NCI-H2107 (cell line): ENCODE measurements around the gene CCDC116.
"Not testable (repeated sequence)": the region's sequence is repeated elsewhere in the genome, so short reads cannot be mapped to it uniquely, and the experiment has no call there.

Experiments used
- DNase-seq: peaks from one replicate; lab custom pipeline; 2025; lab: John Stamatoyannopoulos, UW

Gene CCDC116

GRCh38 chr22:21631025-21631424, 1.5 kb upstream of the CCDC116 start:
- DNase-seq, result no peak

- DNase-seq, result no peak
Observed at GRCh38 chr22:21632931-21633330, 371 bp downstream of the CCDC116 start.

GRCh38 chr22:21633481-21633880, 921 bp downstream of the CCDC116 start:
- DNase-seq, result no peak

GRCh38 chr22:21634081-21634480, 1.5 kb downstream of the CCDC116 start:
- no peak for DNase-seq

- no peak for DNase-seq
Observed at GRCh38 chr22:21634844-21635243, 2.3 kb downstream of the CCDC116 start.

GRCh38 chr22:21635771-21636510, 3.4 kb downstream of the CCDC116 start:
- DNase-seq, result no peak

- no peak for DNase-seq
Observed at GRCh38 chr22:21636629-21637218, 4.2 kb downstream of the CCDC116 start.

GRCh38 chr22:21637450-21637849, 4.9 kb downstream of the CCDC116 start:
- not testable (repeated sequence) for DNase-seq

- DNase-seq, result no peak
Observed at GRCh38 chr22:21639359-21639758, 6.8 kb downstream of the CCDC116 start.

- DNase-seq, result no peak
Observed at GRCh38 chr22:21640810-21641209, 8.2 kb downstream of the CCDC116 start.

GRCh38 chr22:21641417-21641788, 8.8 kb downstream of the CCDC116 start:
- no peak for DNase-seq

GRCh38 chr22:21641789-21642583, 9.4 kb downstream of the CCDC116 start, which contains the start of gene SDF2L1:
Gene SDF2L1 (plus strand): TSS chr22:21642302. CDS start chr22:21642337, 35 bp downstream.
- DNase-seq, result peak; percentile 87

- DNase-seq, result peak; percentile 48
Observed at GRCh38 chr22:21642584-21643448, 10.3 kb downstream of the CCDC116 start.

- no peak for DNase-seq
Observed at GRCh38 chr22:21643533-21644357, 11.2 kb downstream of the CCDC116 start.

GRCh38 chr22:21645513-21645912, 13.0 kb downstream of the CCDC116 start:
- not testable (repeated sequence) for DNase-seq

- DNase-seq, result peak; percentile 55
Observed at GRCh38 chr22:21646608-21647590, 14.3 kb downstream of the CCDC116 start.

- DNase-seq, result no peak
Observed at GRCh38 chr22:21650280-21650679, 17.7 kb downstream of the CCDC116 start.

- DNase-seq, result no peak
Observed at GRCh38 chr22:21650823-21651520, 18.4 kb downstream of the CCDC116 start.

- no peak for DNase-seq
Observed at GRCh38 chr22:21651521-21652009, 19.0 kb downstream of the CCDC116 start.
